ENCODE results near the gene CLK4. TPM values are rescaled to one million over a fixed set of nuclear protein-coding genes. Genes with fewer than 3 reads are reported as not detected.

CLK4 gene
- total RNA-seq, 1 experiment from 2014 or later = 9.8 TPM

DNA sequence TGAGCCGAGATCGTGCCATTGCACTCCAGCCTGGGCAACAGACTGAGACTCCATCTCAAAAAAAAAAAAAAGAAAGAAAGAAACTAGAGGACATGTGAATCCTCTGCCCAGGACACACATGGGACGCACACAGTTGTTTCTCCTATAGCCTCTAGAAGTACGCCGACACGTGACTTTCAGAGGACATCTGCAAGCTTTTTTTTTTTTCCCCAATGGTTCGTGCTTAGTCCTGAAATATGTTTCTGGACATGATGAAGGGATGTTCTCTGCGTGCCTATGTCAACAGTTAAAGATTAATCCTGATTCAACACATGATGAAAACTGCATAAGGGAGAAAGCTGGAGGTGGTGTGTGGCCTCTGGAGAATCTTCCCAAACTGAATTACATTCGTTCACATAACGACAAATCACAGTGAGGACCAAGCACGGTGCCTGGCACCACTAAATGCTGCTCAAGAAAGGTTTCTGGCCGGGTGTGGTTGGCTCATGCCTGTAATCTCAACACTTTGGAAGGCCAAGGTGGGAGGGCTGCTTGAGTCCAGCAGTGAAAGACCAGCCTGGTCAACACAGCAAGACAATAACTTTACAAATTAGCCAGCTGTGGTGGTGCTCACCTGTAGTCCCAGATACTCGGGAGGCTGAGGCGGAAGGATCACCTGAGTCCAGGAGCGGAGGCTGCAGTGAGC, 46.4 kb downstream of the CLK4 start:
- H3K36me3 ChIP-seq (ENCODE audit: control insufficient read depth in 1 of 2, insufficient read depth in 2 of 2, low read length in 2 of 2) = no peaks in the 10 kb centered on the region
- RAD21 ChIA-PET (ENCODE audit: low non-redundant PET in 1 of 2, low total read pairs in 2 of 2, uncharacterized antibody in 2 of 2, unreplicated experiment in 2 of 2) = no interaction called here
- H3K4me3 ChIP-seq (replicated peaks in 1 of 2; ENCODE audit: low read depth in 1 of 2, low read length in 2 of 2) = no peak overlapping the region
- TF ChIP-seq SRF (IDR thresholded peaks at IDR 0.05; ENCODE audit: low read depth) = no peak
- no peak for TF ChIP-seq EGR1 (IDR thresholded peaks at IDR 0.05; ENCODE audit: low read depth)
- TF ChIP-seq FOSL1 (IDR thresholded peaks at IDR 0.05; ENCODE audit: low read depth) = no peak
- CTCF ChIA-PET = no interaction called here
- no peaks in the 10 kb centered on the region for H3K4me1 ChIP-seq (ENCODE audit: control insufficient read depth in 1 of 2, insufficient read depth in 2 of 2, low read length in 2 of 2)
- no peak overlapping the region for H3K4me2 ChIP-seq (ENCODE audit: low read length)
- POLR2A ChIA-PET = no interaction called here
- H3K27me3 ChIP-seq (ENCODE audit: insufficient read depth, low read length) = peaks cover under 1% of the 10 kb centered on the region; the same call in 1 of the 2 replicates
- H3K27ac ChIP-seq (ENCODE audit: low read depth, low read length) = no peak overlapping the region
- ATAC-seq = no peak
- no peaks in the 10 kb centered on the region for H3K79me2 ChIP-seq (ENCODE audit: insufficient read depth, low read length)
- H3K9me3 ChIP-seq (ENCODE audit: control insufficient read depth in 1 of 2, insufficient read depth in 1 of 2, low read depth in 1 of 2, low read length in 2 of 2) = no peaks in the 10 kb centered on the region; a peak in 1 of 4 replicates
- no TSS peak for BruUV-seq (replicated peaks)
- no peak overlapping the region for H3K9ac ChIP-seq (ENCODE audit: low read length)
- no peak for DNase-seq (ENCODE audit: low read depth, low spot score)
- intact Hi-C loops (cut with micrococcal nuclease) = no loop called here
- no peak overlapping the region for H2AFZ ChIP-seq (ENCODE audit: low read depth, low read length, poor library complexity, severe bottlenecking)
- H4K20me1 ChIP-seq (ENCODE audit: insufficient read depth) = no peaks in the 10 kb centered on the region
- H3K9me2 ChIP-seq (ENCODE audit: insufficient read depth) = no peaks in the 10 kb centered on the region

DNA sequence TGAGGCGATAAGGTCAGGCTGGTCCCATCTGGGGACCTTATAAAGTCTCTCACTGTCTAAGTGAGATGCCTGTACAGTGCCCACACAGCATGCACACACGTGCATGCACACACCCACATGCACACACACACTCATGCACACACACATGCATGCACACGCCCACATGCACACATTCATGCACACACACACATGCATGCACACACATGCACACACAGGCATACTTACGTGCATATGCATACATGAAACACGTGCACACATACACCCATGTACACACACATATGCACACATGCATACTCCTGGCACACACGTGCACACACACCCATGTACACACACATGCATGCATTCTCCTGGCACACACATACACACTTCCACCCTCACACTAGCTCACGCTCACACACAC, 48.9 kb downstream of the CLK4 start:
- Histone ChIP-seq H3K36me3 (ENCODE audit: control insufficient read depth in 1 of 2, insufficient read depth in 2 of 2, low read length in 2 of 2) (no peaks in the 10 kb centered on the region), H2AFZ (ENCODE audit: low read depth, low read length, poor library complexity, severe bottlenecking) (no peak overlapping the region), H3K27me3 (ENCODE audit: insufficient read depth, low read length) (peaks cover 3% of the 10 kb centered on the region; the same call in 1 of the 2 replicates), H3K4me1 (ENCODE audit: control insufficient read depth in 1 of 2, insufficient read depth in 2 of 2, low read length in 2 of 2) (no peaks in the 10 kb centered on the region), H4K20me1 (ENCODE audit: insufficient read depth) (no peaks in the 10 kb centered on the region), H3K4me2 (ENCODE audit: low read length) (no peak overlapping the region), H3K27ac (ENCODE audit: low read depth, low read length) (no peak overlapping the region), H3K9me2 (ENCODE audit: insufficient read depth) (no peaks in the 10 kb centered on the region), H3K79me2 (ENCODE audit: insufficient read depth, low read length) (no peaks in the 10 kb centered on the region), H3K9me3 (ENCODE audit: control insufficient read depth in 1 of 2, insufficient read depth in 1 of 2, low read depth in 1 of 2, low read length in 2 of 2) (no peaks in the 10 kb centered on the region), H3K4me3 (replicated peaks in 1 of 2; ENCODE audit: low read depth in 1 of 2, low read length in 2 of 2) (no peak overlapping the region), H3K9ac (ENCODE audit: low read length) (no peak overlapping the region)
- CTCF ChIA-PET = no interaction called here
- RAD21 ChIA-PET (ENCODE audit: low non-redundant PET in 1 of 2, low total read pairs in 2 of 2, uncharacterized antibody in 2 of 2, unreplicated experiment in 2 of 2) = no interaction called here
- POLR2A ChIA-PET = no interaction called here
- ATAC-seq (no peak), DNase-seq (ENCODE audit: low read depth, low spot score) (no peak)
- TF ChIP-seq CBX3 (IDR thresholded peaks at IDR 0.05; ENCODE audit: low read depth) (no peak), JUND (IDR thresholded peaks at IDR 0.05) (no peak)
- intact Hi-C loops (cut with micrococcal nuclease) = no loop called here
- no TSS peak for BruUV-seq (replicated peaks)
